IPS-NIHi7 (cell line): Measurements from ENCODE around the gene PON1.

Source experiments
- DNase-seq: peaks from one replicate; pipeline ENCODE4 v3.0.0; 2012; ENCODE audit warnings: mixed read lengths; ENCODE audit errors: extremely low spot score

PON1 gene

GRCh38 chr7:95324431-95324830 is at the start of gene PON1:
PON1 (minus strand) TSS chr7:95324532; CDS start chr7:95324475, 57 bp downstream.
- peak; percentile 88 for DNase-seq

- DNase-seq = no peak
Observed at GRCh38 chr7:95373323-95373722, 49.0 kb upstream of the PON1 start.

GRCh38 chr7:95368235-95368634 is 43.9 kb upstream of the PON1 start:
- no peak for DNase-seq

- no peak for DNase-seq
Observed at GRCh38 chr7:95367606-95368005, 43.3 kb upstream of the PON1 start.

GRCh38 chr7:95365151-95365550 is 40.8 kb upstream of the PON1 start:
- DNase-seq = no peak

- DNase-seq = peak; percentile 12
Observed at GRCh38 chr7:95357623-95358022, 33.3 kb upstream of the PON1 start.

GRCh38 chr7:95342642-95343307 is 18.4 kb upstream of the PON1 start:
- peak; percentile 51 for DNase-seq

GRCh38 chr7:95342029-95342428 is 17.7 kb upstream of the PON1 start:
- DNase-seq = no peak

GRCh38 chr7:95340491-95340890 is 16.2 kb upstream of the PON1 start:
- no peak for DNase-seq

GRCh38 chr7:95338832-95339231 is 14.5 kb upstream of the PON1 start:
- no peak for DNase-seq

- DNase-seq = no peak
Observed at GRCh38 chr7:95335093-95335492, 10.8 kb upstream of the PON1 start.

- no peak for DNase-seq
Observed at GRCh38 chr7:95334447-95334846, 10.1 kb upstream of the PON1 start.

- no peak for DNase-seq
Observed at GRCh38 chr7:95330961-95331337, 6.6 kb upstream of the PON1 start.

- DNase-seq = no peak
Observed at GRCh38 chr7:95330204-95330960, 6.0 kb upstream of the PON1 start.

GRCh38 chr7:95327356-95327755 is 3.0 kb upstream of the PON1 start:
- DNase-seq = no peak

- DNase-seq = no peak
Observed at GRCh38 chr7:95323410-95324129, 762 bp downstream of the PON1 start.

- no peak for DNase-seq
Observed at GRCh38 chr7:95322854-95323253, 1.5 kb downstream of the PON1 start.

- DNase-seq = no peak
Observed at GRCh38 chr7:95322396-95322795, 1.9 kb downstream of the PON1 start.

GRCh38 chr7:95321720-95322119 is 2.6 kb downstream of the PON1 start:
- DNase-seq = no peak

GRCh38 chr7:95320651-95321050 is 3.7 kb downstream of the PON1 start:
- no peak for DNase-seq

GRCh38 chr7:95319570-95319969 is 4.8 kb downstream of the PON1 start:
- DNase-seq = no peak

GRCh38 chr7:95318501-95319100 is 5.7 kb downstream of the PON1 start:
- DNase-seq = no peak
